ENCODE measurements around the gene CDKL1. TPM values are rescaled to one million over a fixed set of nuclear protein-coding genes. Genes with fewer than 3 reads are reported as not detected.
"Not testable (repeated sequence)": the region's sequence is repeated elsewhere in the genome, so short reads cannot be mapped to it uniquely, and the experiment has no call there.

Gene CDKL1
- polyA plus RNA-seq, 1 donor, result 4.6 TPM

GRCh38 chr14:50359631-50360030 is 37.0 kb downstream of the CDKL1 start:
- H3K27ac ChIP-seq (ENCODE audit: low read length), result no peak overlapping the region
- peaks cover 8% of the 10 kb centered on the region for H3K4me1 ChIP-seq (ENCODE audit: control insufficient read depth, insufficient read depth, low read length)
- no peak for DNase-seq
- no peaks in the 10 kb centered on the region for H3K27me3 ChIP-seq (ENCODE audit: control insufficient read depth, insufficient read depth, low read length)
- H3K4me3 ChIP-seq (ENCODE audit: low read length), result no peak overlapping the region
- H3K9me3 ChIP-seq (ENCODE audit: control insufficient read depth, low read depth, low read length), result no peaks in the 10 kb centered on the region
- 79% methylated on average over 5 of the region's 5 CpGs for WGBS (ENCODE audit: insufficient coverage, low lambda C conversion rate)
- H3K36me3 ChIP-seq (ENCODE audit: control insufficient read depth, insufficient read depth, low read length), result no peaks in the 10 kb centered on the region

GRCh38 chr14:50357753-50358395 is 38.8 kb downstream of the CDKL1 start:
- Histone ChIP-seq H3K27me3 (ENCODE audit: control insufficient read depth, insufficient read depth, low read length) (no peaks in the 10 kb centered on the region), H3K4me3 (ENCODE audit: low read length) (no peak overlapping the region), H3K4me1 (ENCODE audit: control insufficient read depth, insufficient read depth, low read length) (no peaks in the 10 kb centered on the region), H3K27ac (ENCODE audit: low read length) (no peak overlapping the region), H3K36me3 (ENCODE audit: control insufficient read depth, insufficient read depth, low read length) (no peaks in the 10 kb centered on the region), H3K9me3 (ENCODE audit: control insufficient read depth, low read depth, low read length) (no peaks in the 10 kb centered on the region)
- WGBS (ENCODE audit: insufficient coverage, low lambda C conversion rate), result 40% methylated on average over 1 of the region's 4 CpGs
- DNase-seq, result no peak

- Histone ChIP-seq H3K36me3 (ENCODE audit: control insufficient read depth, insufficient read depth, low read length) (no peaks in the 10 kb centered on the region), H3K27me3 (ENCODE audit: control insufficient read depth, insufficient read depth, low read length) (no peaks in the 10 kb centered on the region), H3K4me1 (ENCODE audit: control insufficient read depth, insufficient read depth, low read length) (no peaks in the 10 kb centered on the region), H3K27ac (ENCODE audit: low read length) (no peak overlapping the region), H3K9me3 (ENCODE audit: control insufficient read depth, low read depth, low read length) (no peaks in the 10 kb centered on the region), H3K4me3 (ENCODE audit: low read length) (no peak overlapping the region)
- no peak for DNase-seq
- WGBS (ENCODE audit: insufficient coverage, low lambda C conversion rate), result 100% methylated on average over 1 of the region's 6 CpGs
These were observed 39.6 kb downstream of the CDKL1 start for GRCh38 chr14:50357124-50357523.

- H3K27me3 ChIP-seq (ENCODE audit: control insufficient read depth, insufficient read depth, low read length); H3K36me3 ChIP-seq (ENCODE audit: control insufficient read depth, insufficient read depth, low read length); H3K4me3 ChIP-seq (ENCODE audit: low read length); DNase-seq; H3K9me3 ChIP-seq (ENCODE audit: control insufficient read depth, low read depth, low read length); H3K4me1 ChIP-seq (ENCODE audit: control insufficient read depth, insufficient read depth, low read length); H3K27ac ChIP-seq (ENCODE audit: low read length): not testable (repeated sequence)
- WGBS (ENCODE audit: insufficient coverage, low lambda C conversion rate), result no CpG with 5 or more reads among the region's 3 CpGs
These were observed 40.4 kb downstream of the CDKL1 start for GRCh38 chr14:50356283-50356682.

GRCh38 chr14:50355692-50356091 is 41.0 kb downstream of the CDKL1 start:
- no peak overlapping the region for H3K27ac ChIP-seq (ENCODE audit: low read length)
- DNase-seq, result no peak
- 80% methylated on average over 1 of the region's 1 CpG for WGBS (ENCODE audit: insufficient coverage, low lambda C conversion rate)
- no peak overlapping the region for H3K4me3 ChIP-seq (ENCODE audit: low read length)
- H3K36me3 ChIP-seq (ENCODE audit: control insufficient read depth, insufficient read depth, low read length), result no peaks in the 10 kb centered on the region
- H3K4me1 ChIP-seq (ENCODE audit: control insufficient read depth, insufficient read depth, low read length), result no peaks in the 10 kb centered on the region
- H3K9me3 ChIP-seq (ENCODE audit: control insufficient read depth, low read depth, low read length), result no peaks in the 10 kb centered on the region
- H3K27me3 ChIP-seq (ENCODE audit: control insufficient read depth, insufficient read depth, low read length), result no peaks in the 10 kb centered on the region

- Histone ChIP-seq H3K9me3 (ENCODE audit: control insufficient read depth, low read depth, low read length) (no peaks in the 10 kb centered on the region), H3K36me3 (ENCODE audit: control insufficient read depth, insufficient read depth, low read length) (no peaks in the 10 kb centered on the region), H3K4me1 (ENCODE audit: control insufficient read depth, insufficient read depth, low read length) (no peaks in the 10 kb centered on the region), H3K27me3 (ENCODE audit: control insufficient read depth, insufficient read depth, low read length) (no peaks in the 10 kb centered on the region), H3K4me3 (ENCODE audit: low read length) (no peak overlapping the region), H3K27ac (ENCODE audit: low read length) (no peak overlapping the region)
- no peak for DNase-seq
- WGBS (ENCODE audit: insufficient coverage, low lambda C conversion rate), result no CpG with 5 or more reads among the region's 1 CpG
These were observed 42.2 kb downstream of the CDKL1 start for GRCh38 chr14:50354527-50354926.

GRCh38 chr14:50353126-50353525 is 43.6 kb downstream of the CDKL1 start:
- Histone ChIP-seq H3K36me3 (ENCODE audit: control insufficient read depth, insufficient read depth, low read length) (no peaks in the 10 kb centered on the region), H3K4me3 (ENCODE audit: low read length) (no peak overlapping the region), H3K4me1 (ENCODE audit: control insufficient read depth, insufficient read depth, low read length) (no peaks in the 10 kb centered on the region), H3K27ac (ENCODE audit: low read length) (no peak overlapping the region), H3K9me3 (ENCODE audit: control insufficient read depth, low read depth, low read length) (no peaks in the 10 kb centered on the region), H3K27me3 (ENCODE audit: control insufficient read depth, insufficient read depth, low read length) (no peaks in the 10 kb centered on the region)
- no peak for DNase-seq
- WGBS (ENCODE audit: insufficient coverage, low lambda C conversion rate), result 83% methylated on average over 2 of the region's 4 CpGs

- H3K4me3 ChIP-seq (ENCODE audit: low read length), result no peak overlapping the region
- WGBS (ENCODE audit: insufficient coverage, low lambda C conversion rate), result 100% methylated on average over 1 of the region's 4 CpGs
- H3K27ac ChIP-seq (ENCODE audit: low read length), result no peak overlapping the region
- no peaks in the 10 kb centered on the region for H3K4me1 ChIP-seq (ENCODE audit: control insufficient read depth, insufficient read depth, low read length)
- no peaks in the 10 kb centered on the region for H3K36me3 ChIP-seq (ENCODE audit: control insufficient read depth, insufficient read depth, low read length)
- no peaks in the 10 kb centered on the region for H3K9me3 ChIP-seq (ENCODE audit: control insufficient read depth, low read depth, low read length)
- no peaks in the 10 kb centered on the region for H3K27me3 ChIP-seq (ENCODE audit: control insufficient read depth, insufficient read depth, low read length)
- no peak for DNase-seq
These were observed 44.1 kb downstream of the CDKL1 start for GRCh38 chr14:50352584-50352983.

- Histone ChIP-seq H3K9me3 (ENCODE audit: control insufficient read depth, low read depth, low read length) (no peaks in the 10 kb centered on the region), H3K4me1 (ENCODE audit: control insufficient read depth, insufficient read depth, low read length) (no peaks in the 10 kb centered on the region), H3K36me3 (ENCODE audit: control insufficient read depth, insufficient read depth, low read length) (no peaks in the 10 kb centered on the region), H3K4me3 (ENCODE audit: low read length) (no peak overlapping the region), H3K27ac (ENCODE audit: low read length) (no peak overlapping the region), H3K27me3 (ENCODE audit: control insufficient read depth, insufficient read depth, low read length) (no peaks in the 10 kb centered on the region)
- 90% methylated on average over 1 of the region's 2 CpGs for WGBS (ENCODE audit: insufficient coverage, low lambda C conversion rate)
- no peak for DNase-seq
These were observed 45.7 kb downstream of the CDKL1 start for GRCh38 chr14:50350975-50351374.

- no peak for DNase-seq
- H3K27me3 ChIP-seq (ENCODE audit: control insufficient read depth, insufficient read depth, low read length), result no peaks in the 10 kb centered on the region
- no peaks in the 10 kb centered on the region for H3K9me3 ChIP-seq (ENCODE audit: control insufficient read depth, low read depth, low read length)
- no peak overlapping the region for H3K4me3 ChIP-seq (ENCODE audit: low read length)
- H3K36me3 ChIP-seq (ENCODE audit: control insufficient read depth, insufficient read depth, low read length), result no peaks in the 10 kb centered on the region
- H3K27ac ChIP-seq (ENCODE audit: low read length), result no peak overlapping the region
- no peaks in the 10 kb centered on the region for H3K4me1 ChIP-seq (ENCODE audit: control insufficient read depth, insufficient read depth, low read length)
These were observed 47.7 kb downstream of the CDKL1 start for GRCh38 chr14:50348933-50349332.

GRCh38 chr14:50347521-50347920 is 49.2 kb downstream of the CDKL1 start:
- no peak for DNase-seq
- Histone ChIP-seq H3K4me1 (ENCODE audit: control insufficient read depth, insufficient read depth, low read length) (no peaks in the 10 kb centered on the region), H3K27ac (ENCODE audit: low read length) (no peak overlapping the region), H3K27me3 (ENCODE audit: control insufficient read depth, insufficient read depth, low read length) (no peaks in the 10 kb centered on the region), H3K36me3 (ENCODE audit: control insufficient read depth, insufficient read depth, low read length) (no peaks in the 10 kb centered on the region), H3K4me3 (ENCODE audit: low read length) (no peak overlapping the region), H3K9me3 (ENCODE audit: control insufficient read depth, low read depth, low read length) (no peaks in the 10 kb centered on the region)
- WGBS (ENCODE audit: insufficient coverage, low lambda C conversion rate), result no CpG with 5 or more reads among the region's 1 CpG

Data from large intestine (tissue), 3 donors.